ENCODE data around the gene DRC3. TPM values are rescaled to one million over a fixed set of nuclear protein-coding genes. Genes with fewer than 3 reads are reported as not detected.

The DRC3 gene
- total RNA-seq, 1 donor from 2014 or later: 0.06 TPM

DNA sequence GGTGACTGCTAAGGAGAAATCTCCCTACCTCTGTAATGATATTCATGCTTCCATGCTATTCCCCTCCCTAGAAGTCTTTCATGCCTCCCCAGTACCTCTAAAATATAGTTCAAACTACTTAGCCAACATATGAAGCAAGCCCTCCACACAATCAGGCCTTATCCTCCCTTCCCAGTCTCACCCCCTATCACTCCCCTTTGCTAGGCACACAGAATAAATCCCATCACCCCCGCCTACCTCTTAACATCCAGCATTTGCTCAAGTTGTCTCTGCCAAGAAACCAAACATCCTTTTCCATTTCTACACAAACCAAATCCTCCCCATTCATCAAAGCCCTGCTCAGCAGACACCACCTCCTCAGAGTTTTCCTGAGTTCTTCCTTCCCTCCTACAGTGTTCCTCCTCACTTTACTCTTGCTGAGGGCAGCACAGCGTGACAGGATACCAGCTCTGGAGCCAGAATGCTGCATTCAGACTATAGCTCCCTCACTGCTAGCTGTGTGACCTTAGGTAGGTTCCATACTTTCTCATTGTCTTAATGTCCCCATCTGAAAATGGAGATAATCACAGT, 7.4 kb upstream of the DRC3 start:
- H3K4me3 ChIP-seq (ENCODE audit: low read depth, low read length): no peak overlapping the region
- no peak for DNase-seq (ENCODE audit: low read depth)
- TF ChIP-seq, protein P1, sequence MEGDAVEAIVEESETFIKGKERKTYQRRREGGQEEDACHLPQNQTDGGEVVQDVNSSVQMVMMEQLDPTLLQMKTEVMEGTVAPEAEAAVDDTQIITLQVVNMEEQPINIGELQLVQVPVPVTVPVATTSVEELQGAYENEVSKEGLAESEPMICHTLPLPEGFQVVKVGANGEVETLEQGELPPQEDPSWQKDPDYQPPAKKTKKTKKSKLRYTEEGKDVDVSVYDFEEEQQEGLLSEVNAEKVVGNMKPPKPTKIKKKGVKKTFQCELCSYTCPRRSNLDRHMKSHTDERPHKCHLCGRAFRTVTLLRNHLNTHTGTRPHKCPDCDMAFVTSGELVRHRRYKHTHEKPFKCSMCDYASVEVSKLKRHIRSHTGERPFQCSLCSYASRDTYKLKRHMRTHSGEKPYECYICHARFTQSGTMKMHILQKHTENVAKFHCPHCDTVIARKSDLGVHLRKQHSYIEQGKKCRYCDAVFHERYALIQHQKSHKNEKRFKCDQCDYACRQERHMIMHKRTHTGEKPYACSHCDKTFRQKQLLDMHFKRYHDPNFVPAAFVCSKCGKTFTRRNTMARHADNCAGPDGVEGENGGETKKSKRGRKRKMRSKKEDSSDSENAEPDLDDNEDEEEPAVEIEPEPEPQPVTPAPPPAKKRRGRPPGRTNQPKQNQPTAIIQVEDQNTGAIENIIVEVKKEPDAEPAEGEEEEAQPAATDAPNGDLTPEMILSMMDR (conservative IDR thresholded peaks at IDR 0.05; ENCODE audit: low read depth, low read length): no peak

DNA sequence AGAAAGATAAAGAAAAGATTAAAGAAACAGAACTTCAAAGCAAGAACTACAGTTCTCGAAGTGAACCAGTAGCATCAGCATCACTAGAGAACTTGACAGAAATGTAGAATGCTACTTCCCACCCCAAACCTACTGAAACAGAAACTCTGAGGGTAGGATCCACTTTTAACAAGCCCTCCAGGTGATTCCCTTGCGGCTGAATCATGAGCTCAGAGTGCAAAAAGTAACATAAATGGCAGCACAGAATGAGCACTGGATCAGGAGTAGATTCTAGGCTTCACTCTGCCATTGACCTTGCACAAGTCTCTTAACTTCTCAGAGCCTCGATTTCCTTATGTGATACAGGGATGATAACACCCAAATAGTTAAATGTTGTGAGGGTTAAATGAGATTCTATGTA, 6.3 kb upstream of the DRC3 start:
- TF ChIP-seq, protein P1 (conservative IDR thresholded peaks at IDR 0.05; ENCODE audit: low read depth, low read length): no peak
- DNase-seq (ENCODE audit: low read depth): no peak
- H3K4me3 ChIP-seq (ENCODE audit: low read depth, low read length): no peak overlapping the region

DNA sequence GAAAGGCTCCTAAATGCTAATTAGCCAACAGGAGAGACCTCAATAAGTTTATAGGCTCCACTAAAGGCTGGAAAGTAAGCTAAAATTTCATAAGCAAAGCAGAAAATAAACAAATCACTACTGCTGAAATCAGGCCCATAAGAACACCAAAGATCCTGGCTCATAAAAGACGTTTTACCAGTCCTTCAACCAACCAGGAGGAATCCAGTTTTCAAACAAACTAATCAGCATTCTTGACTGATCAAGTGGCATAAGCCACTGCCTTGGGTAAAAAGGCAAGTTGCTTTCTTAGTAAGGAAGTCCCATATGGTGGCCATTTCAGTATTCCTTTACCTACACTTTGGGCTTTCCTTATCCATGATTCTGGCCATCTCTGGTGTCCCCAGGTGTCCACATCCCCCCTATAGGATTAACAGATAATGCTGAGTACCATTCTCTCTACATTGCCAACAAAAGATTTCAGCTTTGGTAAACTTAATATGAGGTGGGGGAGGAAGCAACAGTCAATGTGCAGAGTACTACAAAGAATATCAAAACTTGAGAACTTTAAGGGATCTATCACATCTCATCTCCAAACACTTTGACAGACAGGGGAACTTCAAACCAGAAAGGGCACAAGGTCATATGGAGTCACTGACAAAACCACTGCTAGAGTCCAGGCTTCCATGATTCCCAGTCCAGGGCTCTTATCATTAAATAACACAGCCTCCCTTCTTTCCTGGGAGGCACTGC, 1.8 kb upstream of the DRC3 start:
- TF ChIP-seq, protein P1 (conservative IDR thresholded peaks at IDR 0.05; ENCODE audit: low read depth, low read length): no peak
- no peak for DNase-seq (ENCODE audit: low read depth)
- H3K4me3 ChIP-seq (ENCODE audit: low read depth, low read length): peak overlapping the region; percentile 80

DNA sequence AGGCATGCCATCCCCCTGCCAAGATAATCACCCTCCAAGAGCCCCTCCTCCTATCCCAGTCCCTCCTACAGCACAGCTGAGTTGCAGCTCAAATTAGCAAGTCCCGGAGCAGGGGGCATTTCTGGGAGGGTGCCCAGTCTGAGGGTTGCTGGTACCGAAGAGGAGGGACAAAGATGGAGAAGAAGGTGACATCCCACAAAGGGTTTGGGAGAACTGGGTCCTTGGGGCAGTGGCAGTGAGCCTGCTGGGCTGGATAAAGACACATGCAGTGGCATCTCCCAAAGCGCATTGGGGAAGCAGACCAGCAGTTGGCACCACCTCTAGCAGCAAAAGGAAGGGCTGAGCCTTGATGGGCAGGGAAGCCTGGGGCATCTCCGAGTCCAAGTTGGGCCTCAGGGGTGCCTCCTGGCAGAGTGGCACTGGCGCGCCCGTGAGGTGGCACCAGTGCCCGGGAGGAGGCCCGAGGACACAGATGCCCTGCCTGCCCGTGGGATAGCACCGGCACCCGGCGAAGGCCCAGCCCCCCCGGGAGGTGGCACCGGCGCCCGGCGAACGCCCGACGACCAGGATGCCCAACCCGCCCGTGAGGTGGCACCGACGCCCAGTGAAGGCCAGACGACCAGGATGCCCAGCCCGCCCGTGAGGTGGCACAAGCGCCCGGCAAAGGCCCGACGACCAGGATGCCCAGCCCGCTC, 1.1 kb upstream of the DRC3 start:
- TF ChIP-seq, protein P1 (conservative IDR thresholded peaks at IDR 0.05; ENCODE audit: low read depth, low read length): no peak
- no peak for DNase-seq (ENCODE audit: low read depth)
- H3K4me3 ChIP-seq (ENCODE audit: low read depth, low read length): peak overlapping the region; percentile 80

DNA sequence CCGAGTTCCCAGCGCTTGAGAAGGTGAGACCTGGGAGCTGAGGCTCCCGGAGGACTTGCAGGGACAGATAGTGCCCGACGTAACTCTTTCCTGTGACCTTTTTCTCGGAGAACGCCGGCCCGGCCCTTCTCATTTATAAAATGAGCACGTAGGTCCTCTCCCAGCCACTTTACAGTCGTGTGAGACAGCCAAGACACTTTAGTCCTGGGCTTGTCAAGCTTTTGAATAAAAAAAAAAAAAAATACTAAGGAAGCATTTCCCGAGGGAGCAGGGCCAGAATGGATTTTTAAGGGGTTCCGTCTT, 241 bp downstream of the DRC3 start:
- peak overlapping the region; percentile 81 for H3K4me3 ChIP-seq (ENCODE audit: low read depth, low read length)
- TF ChIP-seq, protein P1 (conservative IDR thresholded peaks at IDR 0.05; ENCODE audit: low read depth, low read length): no peak
- no peak for DNase-seq (ENCODE audit: low read depth)

DNA sequence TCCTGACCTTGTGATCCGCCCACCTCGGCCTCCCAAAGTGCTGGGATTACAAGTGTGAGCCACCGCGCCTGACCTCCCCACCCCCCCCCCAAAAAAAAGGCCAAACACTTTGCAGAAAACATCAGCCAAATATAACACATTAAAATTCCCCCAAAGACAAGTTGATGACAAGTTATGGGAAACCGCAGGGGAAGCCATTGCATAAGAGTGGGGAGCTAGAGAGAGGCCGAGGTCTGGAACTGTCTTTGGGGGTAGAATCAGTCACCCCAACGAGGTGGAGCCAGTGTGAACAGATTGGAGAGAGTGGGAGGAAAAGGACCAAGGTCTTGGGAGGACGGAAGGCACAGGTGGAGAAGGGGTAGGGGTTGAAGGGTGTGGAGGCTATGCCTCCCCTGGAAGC, 2.8 kb downstream of the DRC3 start:
- TF ChIP-seq, protein P1 (conservative IDR thresholded peaks at IDR 0.05; ENCODE audit: low read depth, low read length): no peak
- H3K4me3 ChIP-seq (ENCODE audit: low read depth, low read length): no peak overlapping the region
- no peak for DNase-seq (ENCODE audit: low read depth)
